Posterior cingulate gyrus (tissue), 11 donors: ENCODE data around the gene TSHZ1.
A peak's percentile ranks its signal among the peaks of the same experiment; 100 is the strongest.

ENCODE experiments used
- DNase-seq, 10 donors: peaks; one replicate each; pipeline versions ENCODE4 v3.0.0 to v3.0.0-alpha.2; 2020 to 2021; ENCODE audit warnings: mixed read lengths in 3 of 10
- intact Hi-C: fragments of 100-400 bp; cut with DNase I; formaldehyde crosslinking; loops from one replicate; pipeline ENCODE4 v1.15.1; 2023

Gene TSHZ1

DNA sequence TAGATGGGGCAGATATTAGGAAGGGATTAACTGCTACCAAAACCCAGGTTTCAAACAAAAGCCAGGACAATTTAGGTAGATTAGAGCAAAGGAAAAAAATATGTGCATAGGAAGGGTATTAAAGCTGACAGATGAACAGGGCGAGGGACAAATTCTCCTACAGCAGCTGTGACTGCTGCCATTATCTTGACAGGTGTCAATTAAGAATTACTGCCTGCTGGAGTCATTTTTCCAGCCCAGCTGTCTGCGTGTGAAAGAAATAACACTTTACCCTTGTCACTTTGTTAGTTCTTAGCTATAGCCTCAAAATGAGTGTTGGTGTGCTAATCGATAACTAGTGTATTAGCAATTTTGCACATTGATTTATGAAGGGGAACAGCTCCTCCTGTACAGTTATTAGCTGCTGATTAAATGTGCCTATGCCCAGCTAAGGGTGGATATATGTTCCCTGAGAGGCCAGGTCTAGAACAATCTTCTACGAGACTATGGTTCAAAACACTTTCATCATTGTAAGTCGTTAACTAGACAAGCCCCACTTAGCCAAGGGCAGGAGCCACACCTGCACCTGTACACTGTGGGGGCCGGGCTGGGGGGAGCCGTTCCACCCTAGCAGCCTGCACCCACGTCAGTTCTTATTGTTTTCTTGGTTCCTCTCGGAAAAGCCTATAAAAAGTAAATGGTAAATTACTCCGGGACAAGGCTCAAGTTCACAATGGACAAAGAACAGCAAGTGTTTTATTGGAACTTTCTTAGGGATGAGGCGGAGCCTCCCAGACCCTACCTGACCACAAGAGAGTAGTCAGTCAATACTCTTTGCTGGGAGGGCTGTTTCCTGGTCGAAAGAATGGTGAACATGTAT lies 7.7 kb downstream of the TSHZ1 start:
- no peak for DNase-seq
- intact Hi-C loops: no loop called here

- no peak for DNase-seq
- intact Hi-C loops: no loop called here
Observed at GRCh38 chr18:75219745-75220375, 9.3 kb downstream of the TSHZ1 start.

GRCh38 chr18:75220551-75221355 lies 10.2 kb downstream of the TSHZ1 start:
- intact Hi-C loops: no loop called here
- DNase-seq: no peak

DNA sequence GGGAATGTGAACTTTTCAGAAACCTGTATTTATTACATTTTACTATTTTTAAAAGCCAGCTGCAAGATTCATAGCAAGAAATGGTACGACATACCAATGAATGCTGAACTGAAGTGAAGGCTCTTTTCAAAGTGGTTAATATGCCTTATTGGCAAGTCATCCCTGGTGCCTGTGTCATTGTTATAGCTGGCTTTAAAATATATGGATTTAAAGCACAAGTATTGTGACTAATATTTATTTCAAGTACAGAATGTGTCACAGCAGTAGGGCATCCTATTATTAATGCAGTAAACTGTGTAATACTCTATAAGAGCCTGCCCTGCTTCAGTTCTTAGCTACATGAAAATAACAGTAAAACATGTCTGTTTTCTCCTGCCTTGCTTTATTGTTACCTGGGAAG lies 10.8 kb downstream of the TSHZ1 start:
- intact Hi-C loops: no loop called here
- DNase-seq: no peak

GRCh38 chr18:75221897-75222296 lies 11.3 kb downstream of the TSHZ1 start:
- DNase-seq: no peak
- intact Hi-C loops: no loop called here

GRCh38 chr18:75222407-75222806 lies 11.8 kb downstream of the TSHZ1 start:
- intact Hi-C loops: no loop called here
- DNase-seq: no peak

DNA sequence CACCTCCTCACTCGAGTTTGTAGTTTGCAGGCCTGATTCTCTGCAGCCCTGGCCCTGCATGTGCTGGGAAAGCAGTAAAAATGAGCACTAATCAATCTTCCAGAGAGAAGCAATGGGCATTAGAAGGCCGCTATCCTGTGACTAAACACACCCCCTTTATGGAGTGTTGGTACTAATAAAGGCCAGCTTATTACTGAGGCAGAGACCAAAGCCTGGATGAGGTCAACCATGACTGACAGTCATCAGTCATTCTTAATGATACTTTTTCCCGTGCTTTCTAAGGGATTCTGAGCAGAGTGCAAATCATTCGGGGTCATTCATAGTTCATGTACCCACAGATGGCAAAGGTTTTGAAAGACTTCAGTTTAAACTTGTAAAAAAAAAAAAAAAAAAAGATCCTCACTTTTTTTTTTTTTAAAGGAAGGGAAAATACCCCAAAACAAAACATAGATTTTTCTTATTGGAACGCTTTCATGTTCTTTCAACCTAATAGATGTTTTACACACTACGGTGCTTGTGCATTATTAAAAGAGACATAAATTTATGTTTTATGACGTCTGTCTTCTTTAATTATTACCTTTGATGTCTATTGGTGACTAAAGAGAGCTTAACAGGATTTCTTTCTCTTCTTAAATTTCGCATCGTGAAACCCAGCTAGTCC lies 13.2 kb downstream of the TSHZ1 start:
- intact Hi-C loops: no loop called here
- no peak for DNase-seq

- DNase-seq: no peak
- intact Hi-C loops: no loop called here
Observed at GRCh38 chr18:75226286-75226955, 15.8 kb downstream of the TSHZ1 start.

GRCh38 chr18:75226956-75227316 lies 16.3 kb downstream of the TSHZ1 start:
- no peak for DNase-seq
- intact Hi-C loops: no loop called here

GRCh38 chr18:75227535-75228296 lies 17.1 kb downstream of the TSHZ1 start:
- no peak for DNase-seq

DNA sequence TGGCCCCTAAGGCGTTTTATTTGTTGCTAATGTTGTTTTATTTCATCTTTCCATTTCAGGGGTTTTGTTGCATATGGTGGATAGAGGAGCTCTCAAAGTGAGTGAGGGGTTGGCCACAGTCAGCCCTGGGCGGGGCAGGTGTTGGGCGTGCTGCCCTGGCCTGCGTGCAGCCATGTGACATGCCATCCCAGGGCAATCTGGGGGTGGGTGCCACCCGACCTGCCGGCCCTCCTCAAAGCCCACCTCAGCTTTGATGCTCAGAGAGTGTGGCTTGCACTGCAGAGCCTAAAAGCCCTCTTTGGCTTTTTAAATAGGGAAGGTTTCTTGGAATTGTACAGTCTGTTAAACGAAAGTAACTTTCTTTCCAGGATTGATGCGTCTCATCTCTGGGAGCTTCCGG lies 18.4 kb downstream of the TSHZ1 start:
- intact Hi-C loops: no loop called here
- no peak for DNase-seq

More at GRCh38 chr18:75227535-75228296, 17.1 kb downstream of the TSHZ1 start:
- intact Hi-C loops: no loop called here

- no peak for DNase-seq
- intact Hi-C loops: no loop called here
Observed at GRCh38 chr18:75229437-75229836, 18.8 kb downstream of the TSHZ1 start.

DNA sequence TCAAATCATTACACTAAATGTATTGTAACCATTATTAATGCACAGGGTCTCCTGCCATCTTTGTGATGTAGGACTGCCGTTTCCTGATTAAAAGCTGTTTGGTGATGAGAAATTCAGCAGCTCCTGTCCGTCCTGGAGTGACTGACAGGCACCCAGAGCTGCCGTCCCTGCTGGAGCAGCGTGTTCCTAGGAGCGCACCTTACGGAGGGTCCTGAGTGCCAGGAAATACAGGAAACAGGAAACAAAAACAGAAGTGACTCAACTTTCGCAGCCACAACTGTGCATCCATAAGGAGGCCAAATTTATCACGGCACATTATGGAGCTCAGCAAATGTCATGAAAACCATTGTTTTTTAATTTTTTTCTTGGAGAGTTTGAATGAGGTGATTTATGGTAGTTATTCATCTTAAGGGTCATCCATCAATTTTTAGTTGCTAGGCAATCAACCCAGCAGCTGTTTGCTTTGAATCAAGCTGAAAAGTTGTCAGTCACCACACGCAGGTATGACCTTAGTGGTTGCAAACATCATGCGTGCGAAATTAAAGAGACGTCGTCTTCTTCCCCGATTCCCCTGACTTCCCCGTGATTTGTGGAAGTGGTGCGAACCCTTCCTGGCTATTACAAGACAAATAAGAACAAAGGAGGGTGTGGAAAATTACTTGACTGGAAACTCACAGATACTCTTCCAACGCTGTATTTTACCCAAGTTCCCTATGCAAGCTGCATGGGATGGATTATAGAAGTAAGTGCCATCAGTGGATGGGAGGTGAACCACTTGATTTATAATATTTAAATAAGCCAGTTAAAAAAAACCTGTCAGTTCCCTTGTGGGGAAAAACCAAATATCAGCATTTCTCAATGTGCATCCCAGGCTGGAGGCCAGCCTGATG lies 19.8 kb downstream of the TSHZ1 start:
- DNase-seq: no peak
- intact Hi-C loops: no loop called here

DNA sequence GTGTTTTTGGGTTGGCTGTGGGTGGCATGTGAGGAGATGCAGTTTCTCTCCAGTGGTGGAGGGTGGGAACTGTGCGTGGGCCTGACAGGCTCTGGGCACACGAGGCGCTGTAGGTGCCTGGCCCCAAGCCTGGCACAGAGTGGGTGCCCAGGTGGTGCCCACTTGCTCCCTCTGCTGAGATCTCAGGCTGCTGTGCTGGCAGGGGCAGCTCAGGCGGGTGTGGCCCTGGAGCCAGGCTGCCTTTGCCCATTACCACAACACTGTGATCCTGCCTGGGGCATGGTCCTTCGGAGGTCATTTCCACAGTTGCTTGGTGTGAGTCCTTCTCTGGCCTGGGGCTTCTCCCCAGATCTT lies 20.4 kb downstream of the TSHZ1 start:
- intact Hi-C loops: no loop called here

DNA sequence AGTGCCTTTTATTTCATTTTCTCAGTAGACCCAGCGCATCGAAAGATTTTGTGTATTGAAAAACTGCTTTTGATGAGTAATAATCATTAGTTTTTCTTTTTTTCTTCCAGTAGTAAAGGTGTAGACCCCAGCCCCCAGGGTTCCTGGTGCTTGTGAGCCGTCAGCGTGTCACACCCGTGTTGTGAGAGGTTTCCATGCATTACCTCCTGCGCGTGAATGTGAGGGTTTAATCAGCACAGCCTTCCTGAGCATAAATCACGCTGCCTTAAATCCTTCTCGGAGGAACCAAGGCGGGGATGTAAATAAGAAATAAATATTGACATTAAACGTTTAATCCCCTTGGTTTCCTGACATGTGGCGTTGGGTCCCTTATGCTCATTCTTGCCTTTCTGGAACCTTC lies 24.3 kb downstream of the TSHZ1 start:
- intact Hi-C loops: no loop called here

More for the DNA sequence above, 20.4 kb downstream of the TSHZ1 start:
- DNase-seq: peak in 1 of 10 donors; percentile 87

DNA sequence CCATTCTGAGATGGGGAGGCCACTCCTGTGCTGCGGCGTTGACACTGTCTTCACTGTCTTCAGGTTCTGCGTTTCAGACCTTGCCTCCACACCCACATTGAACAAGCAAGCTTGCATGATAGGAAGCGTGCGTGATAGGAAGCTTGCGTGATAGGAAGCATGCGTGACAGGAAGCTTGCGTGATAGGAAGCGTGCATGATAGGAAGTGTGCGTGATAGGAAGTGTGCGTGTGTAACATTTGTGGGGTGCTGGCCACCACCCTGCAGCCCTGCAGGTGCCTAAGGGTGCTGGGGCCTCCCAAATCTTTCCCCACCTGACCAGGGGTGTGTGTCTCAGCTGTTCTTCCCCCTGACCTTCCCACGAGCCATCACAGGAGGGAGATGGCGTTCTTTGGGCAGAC lies 25.3 kb downstream of the TSHZ1 start:
- intact Hi-C loops: no loop called here
- no peak for DNase-seq

More for the DNA sequence above, 24.3 kb downstream of the TSHZ1 start:
- DNase-seq: no peak

DNA sequence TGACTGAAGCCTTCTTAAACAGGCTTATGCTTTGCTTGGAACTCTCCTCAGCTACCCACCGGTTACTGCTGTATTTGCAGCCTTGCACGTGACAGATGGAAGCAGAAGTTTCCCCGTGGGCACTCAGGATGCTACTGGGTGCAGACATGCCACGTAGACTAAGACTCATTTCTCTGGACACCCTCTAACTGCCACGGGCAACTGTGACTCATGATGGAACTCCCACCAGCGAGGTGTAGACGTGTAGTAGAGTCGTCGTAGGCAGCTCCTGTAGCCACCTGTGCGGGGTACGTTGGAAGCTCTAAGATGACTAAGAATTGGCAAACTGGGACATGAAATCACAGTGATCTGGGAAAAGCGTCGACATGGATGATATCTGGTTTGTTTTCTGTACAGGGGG lies 27.5 kb downstream of the TSHZ1 start:
- intact Hi-C loops: no loop called here
- DNase-seq: peak in 4 of 10 donors; percentile 48 to 90 (median 78)

- intact Hi-C loops: no loop called here
- no peak for DNase-seq
Observed at GRCh38 chr18:75238786-75239185, 28.2 kb downstream of the TSHZ1 start.

DNA sequence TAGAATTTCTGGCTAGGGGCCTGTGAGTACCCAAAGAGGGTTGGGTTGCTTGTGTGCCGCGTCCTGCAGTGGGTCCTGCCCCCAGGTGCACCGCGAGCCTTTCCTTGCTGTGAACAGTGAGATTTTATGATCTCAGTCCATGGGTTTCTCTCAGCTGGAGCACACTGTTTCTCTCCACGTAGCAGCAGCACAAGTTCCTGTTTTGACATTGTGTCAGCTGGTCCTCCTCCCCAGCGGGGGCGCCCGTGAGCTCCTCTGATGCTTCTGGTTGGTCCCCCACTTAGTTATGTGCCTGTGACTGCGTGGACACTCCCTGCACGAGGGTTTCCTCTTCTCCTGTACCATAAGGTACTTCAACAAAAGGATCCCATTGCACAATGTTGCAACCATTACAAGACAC lies 29.8 kb downstream of the TSHZ1 start:
- DNase-seq: no peak
- intact Hi-C loops: no loop called here
